Small intestine (tissue), 7 donors: ENCODE results near the gene DNAJB7. TPM values are rescaled to one million over a fixed set of nuclear protein-coding genes. Genes with fewer than 3 reads are reported as not detected.
"Not testable (repeated sequence)": the region's sequence is repeated elsewhere in the genome, so short reads cannot be mapped to it uniquely, and the experiment has no call there.

Experiments used
- DNase-seq, 2 donors: peaks; one replicate each; pipeline versions ENCODE4 v3.0.0 to v3.0.0-alpha.2; 2013
- FAIRE-seq: peaks from 2 replicates; lab custom pipeline; 2012; peaks lifted over from hg19 to GRCh38; lab: Jason Lieb, UNC
- H3K27ac ChIP-seq, 3 donors: one replicate each; pipeline ENCODE4 v1.5.1; 2013; ENCODE audit warnings: low read length in 2 of 3, mild to moderate bottlenecking in 2 of 3, control low read depth in 1 of 3, inconsistent platforms in 1 of 3, low read depth in 1 of 3, moderate library complexity in 1 of 3
- H3K27me3 ChIP-seq, 3 donors: one replicate each; pipeline ENCODE4 v1.6.1; 2013; ENCODE audit warnings: low read length in 3 of 3, inconsistent platforms in 1 of 3; ENCODE audit not compliant: control insufficient read depth in 3 of 3, insufficient read depth in 3 of 3
- H3K36me3 ChIP-seq, 3 donors: one replicate each; pipeline ENCODE4 v1.6.1; 2013; ENCODE audit warnings: low read length in 3 of 3, inconsistent platforms in 1 of 3, low read depth in 1 of 3, mild to moderate bottlenecking in 1 of 3, moderate library complexity in 1 of 3; ENCODE audit not compliant: control insufficient read depth in 3 of 3, insufficient read depth in 2 of 3
- H3K4me1 ChIP-seq, 3 donors: one replicate each; pipeline ENCODE4 v1.6.1; 2013; ENCODE audit warnings: low read length in 2 of 3, inconsistent platforms in 1 of 3, low read depth in 1 of 3, mild to moderate bottlenecking in 1 of 3, moderate library complexity in 1 of 3; ENCODE audit not compliant: control insufficient read depth in 3 of 3, insufficient read depth in 2 of 3
- H3K4me3 ChIP-seq, 3 donors: one replicate each; pipeline ENCODE4 v1.5.1; 2013; ENCODE audit warnings: low read length in 3 of 3, control low read depth in 1 of 3, inconsistent platforms in 1 of 3, low read depth in 1 of 3, mild to moderate bottlenecking in 1 of 3, moderate library complexity in 1 of 3
- H3K9me3 ChIP-seq, 2 donors: one replicate each; pipeline ENCODE4 v1.6.1; 2013; ENCODE audit warnings: low read depth in 1 of 2, low read length in 1 of 2; ENCODE audit not compliant: control insufficient read depth in 2 of 2, insufficient read depth in 1 of 2
- WGBS, 3 donors: extraction: QIAGEN DNeasy Blood & Tissue Kit; methylation state at CpG; one replicate each; pipeline ENCODE4 v1.1.7; 2013; 5-methylcytosine and 5-hydroxymethylcytosine counted together
- polyA plus RNA-seq, 4 donors: library from polyadenylated mRNA; stranded (reverse) in 3 of 4; unstranded in 1 of 4; fragments of 200-250 nt in 3 of 4; fragments of 120-200 nt in 1 of 4; gene quantifications; one replicate each; pipeline versions ENCODE4 v1.2.1 to v1.2.3, GENCODE V29; 2013
- donor health status: healthy with polysubstance abuse.
- donor health status: control.
- donor health status: control.
- donor health status: Bipolar disorder and iron deficiency.
- donor health status: healthy.

DNAJB7 gene
- polyA plus RNA-seq, 4 donors, result 0.25 to 1.6 (median 0.72) TPM

DNA sequence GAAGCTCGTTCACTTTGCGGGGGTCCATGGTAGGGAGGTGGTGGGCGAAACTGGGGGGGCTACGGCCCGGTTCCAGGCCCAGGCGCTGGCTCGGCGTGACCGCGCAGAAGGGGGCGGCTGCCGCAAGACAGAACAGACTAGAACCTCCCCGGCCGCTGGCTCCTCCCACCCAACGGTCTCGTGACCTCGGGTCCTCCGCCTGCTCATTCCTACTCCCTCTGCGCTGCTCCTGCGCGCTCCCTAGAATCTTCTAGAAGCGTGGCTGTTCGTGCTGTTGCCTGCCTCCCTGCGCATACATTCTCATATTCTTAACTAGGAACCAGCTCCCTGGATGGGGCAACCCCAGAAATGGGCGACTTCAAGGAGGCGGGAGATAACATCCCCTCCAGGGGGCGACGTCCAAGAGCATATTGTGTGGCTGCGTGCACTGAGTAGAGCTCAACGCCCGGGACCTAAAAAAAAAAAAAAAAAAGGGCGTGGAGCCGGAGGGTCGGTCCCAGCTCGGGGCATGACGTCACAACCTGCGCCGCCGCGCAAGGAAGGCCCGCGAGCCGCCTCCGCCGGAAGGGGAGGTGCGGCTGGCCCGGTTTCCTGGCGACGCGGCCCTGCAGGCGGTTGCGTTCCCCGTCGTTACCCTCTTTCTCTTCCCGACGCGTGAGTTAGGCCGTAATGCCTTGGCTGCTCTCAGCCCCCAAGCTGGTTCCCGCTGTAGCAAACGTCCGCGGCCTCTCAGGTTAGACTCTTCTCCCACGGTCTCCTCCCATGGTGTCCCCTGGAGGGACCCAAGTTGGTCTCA, 5.2 kb downstream of the DNAJB7 start, which contains the start of the genes ST13 and XPNPEP3:
TSS of gene ST13 (minus strand) at position 127 of the 796 bp plus-strand sequence. CDS start at position 28, 99 bp downstream.
TSS of gene XPNPEP3 (plus strand) at position 636 of the 796 bp plus-strand sequence. CDS start at position 670, 34 bp downstream.
- no peaks in the 10 kb centered on the region for H3K9me3 ChIP-seq
- no peaks in the 10 kb centered on the region for H3K27me3 ChIP-seq
- 0 to 1% (median 0%) methylated on average over 46 to 63 of the region's 63 CpGs for WGBS, 3 donors
- H3K4me3 ChIP-seq, result peak within 1 kb of the TSS; percentile 73 to 98 (median 82)
- FAIRE-seq (no peak), DNase-seq (peak; percentile 97 to 99)
- H3K36me3 ChIP-seq, result peaks cover 0 to 7% (median 2%) of the 10 kb centered on the region in 3 donors
- peaks cover 7 to 26% (median 10%) of the 10 kb centered on the region in 3 donors for H3K4me1 ChIP-seq
- peak within 1 kb of the TSS; percentile 84 to 99 (median 99) for H3K27ac ChIP-seq

DNA sequence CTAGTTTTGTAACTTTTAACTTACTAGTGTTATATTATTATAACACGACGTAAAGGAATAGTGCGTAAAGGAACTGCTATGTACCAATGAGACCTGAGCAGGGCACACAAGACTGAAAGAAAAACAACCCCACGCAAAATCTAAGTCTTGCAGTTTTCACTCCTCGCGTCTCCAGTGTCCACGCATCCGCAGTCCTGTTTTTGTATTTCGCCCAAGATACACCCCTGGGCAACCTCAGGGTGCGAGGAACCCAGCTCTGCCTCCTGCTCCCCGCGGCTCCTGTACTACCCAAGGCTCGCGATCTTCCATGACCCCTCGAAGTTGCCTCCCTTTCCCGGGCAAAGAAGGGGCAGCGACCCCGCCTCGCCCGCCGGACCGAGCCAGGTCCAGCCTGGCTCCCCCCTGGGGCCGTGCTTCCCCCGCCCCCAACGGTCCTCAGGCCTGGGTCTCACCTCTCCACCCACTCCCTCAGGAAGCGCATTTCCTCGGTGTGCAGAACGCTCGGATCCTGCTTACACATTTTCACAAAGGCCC, 5.9 kb downstream of the DNAJB7 start:
- no peak for FAIRE-seq

DNA sequence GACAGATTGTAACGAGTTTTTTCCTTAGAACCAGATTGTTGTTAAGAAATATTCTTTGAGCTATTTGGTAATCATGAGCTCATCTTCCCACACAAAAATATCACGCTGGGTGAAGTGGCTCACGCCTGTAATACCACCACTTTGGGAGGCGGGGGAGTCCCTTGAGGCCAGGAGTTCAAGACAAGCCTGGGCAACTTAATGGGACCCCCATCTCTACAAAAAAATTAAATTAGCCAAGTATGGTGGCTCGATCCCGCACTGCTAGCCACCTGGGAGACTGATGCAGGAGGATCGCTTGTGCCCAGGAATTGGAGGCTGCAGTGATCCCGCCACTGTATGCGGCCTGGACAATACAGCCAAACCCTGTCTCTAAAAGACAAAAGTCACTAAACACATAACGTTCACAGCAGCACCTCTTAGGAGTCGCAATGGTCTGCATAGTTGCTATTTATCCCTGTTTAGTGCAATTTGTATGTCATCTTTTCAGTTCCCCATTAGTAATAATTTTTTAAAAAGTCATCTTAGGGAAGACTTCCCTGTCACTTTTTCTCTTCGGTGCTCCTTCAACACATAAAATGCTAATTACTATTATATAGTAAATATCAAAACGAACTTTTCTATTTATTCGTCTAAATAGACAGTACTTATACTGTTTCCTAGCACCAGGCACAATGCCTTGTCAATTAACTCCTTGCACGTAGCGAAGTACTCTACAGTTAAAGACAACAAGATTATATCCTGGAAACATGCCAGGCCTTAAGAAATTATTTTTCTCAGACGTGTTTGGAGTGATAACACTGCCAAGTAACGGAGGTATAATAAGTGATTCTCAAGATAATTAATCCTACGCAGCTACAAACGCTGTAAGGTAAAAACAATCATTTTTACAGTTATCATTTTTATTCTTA, 6.6 kb downstream of the DNAJB7 start:
- Histone ChIP-seq H3K9me3 (no peaks in the 10 kb centered on the region), H3K27me3 (no peaks in the 10 kb centered on the region), H3K4me1 (peaks cover 7 to 26% (median 10%) of the 10 kb centered on the region in 3 donors), H3K4me3 (peak overlapping the region; percentile 71 to 98 (median 73)), H3K36me3 (peaks cover 0 to 9% (median 0%) of the 10 kb centered on the region in 3 donors), H3K27ac (peak overlapping the region in 2 of 3 donors; percentile 1 to 99)
- no peak for FAIRE-seq
- WGBS, 3 donors, result 6 to 25% (median 11%) methylated on average over 20 of the region's 20 CpGs
- peak; percentile 38 to 39 for DNase-seq

More for the DNA sequence above, 5.9 kb downstream of the DNAJB7 start:
- Histone ChIP-seq H3K4me3 (peak overlapping the region; percentile 71 to 98 (median 73)), H3K36me3 (peaks cover 0 to 9% (median 0%) of the 10 kb centered on the region in 3 donors), H3K27ac (peak overlapping the region; percentile 84 to 99 (median 99)), H3K4me1 (peaks cover 7 to 26% (median 10%) of the 10 kb centered on the region in 3 donors), H3K27me3 (no peaks in the 10 kb centered on the region), H3K9me3 (no peaks in the 10 kb centered on the region)
- WGBS, 3 donors, result 0% methylated on average over 22 to 29 of the region's 29 CpGs
- DNase-seq, result peak; percentile 35 to 65

DNA sequence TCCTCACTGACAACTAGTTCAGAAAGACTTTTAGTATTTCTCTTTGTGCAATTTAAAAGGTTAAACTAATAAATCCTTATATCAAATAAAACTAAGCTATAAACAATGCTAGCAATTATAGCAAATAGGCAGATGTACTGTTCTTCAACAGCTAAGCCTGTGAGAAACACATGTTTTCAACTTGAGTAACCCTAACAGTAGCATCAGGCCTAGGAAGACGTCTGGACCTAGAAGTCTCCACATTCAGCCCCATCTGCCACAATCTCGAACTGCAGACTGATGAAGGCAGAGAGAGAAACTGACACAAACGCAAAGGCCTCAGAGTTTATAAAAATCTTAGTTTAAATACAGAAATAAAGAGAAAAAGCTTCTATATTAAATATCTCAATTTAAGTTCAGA, 8.0 kb downstream of the DNAJB7 start:
- Histone ChIP-seq H3K4me3 (peak overlapping the region in 1 of 3 donors; percentile 11), H3K4me1 (peaks cover 7 to 26% (median 9%) of the 10 kb centered on the region in 3 donors)
- 12 to 38% (median 25%) methylated on average over 3 of the region's 3 CpGs for WGBS, 3 donors

DNA sequence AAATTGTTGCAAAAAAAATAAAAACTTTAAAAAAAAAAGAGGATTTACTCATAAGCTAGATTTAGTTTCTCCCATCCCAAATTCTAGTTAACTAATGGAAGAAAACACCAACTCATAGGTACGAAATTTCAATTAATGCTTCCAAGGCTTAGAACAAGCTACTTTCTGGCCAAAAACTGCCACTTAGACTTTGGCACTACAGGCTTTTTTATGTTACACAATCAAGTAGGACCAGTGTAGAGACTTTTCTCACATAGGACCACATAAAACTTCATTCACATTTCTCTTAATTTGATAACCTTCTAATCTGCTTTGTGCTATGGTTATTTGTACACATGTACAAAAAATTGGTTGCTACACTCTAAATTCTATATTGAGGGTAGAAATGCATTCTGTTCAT, 8.6 kb downstream of the DNAJB7 start:
- H3K4me1 ChIP-seq, result peaks cover 7 to 26% (median 7%) of the 10 kb centered on the region in 3 donors
- H3K9me3 ChIP-seq, result no peaks in the 10 kb centered on the region
- DNase-seq (peak in 1 of 2 donors; percentile 51), FAIRE-seq (no peak)
- no peaks in the 10 kb centered on the region for H3K27me3 ChIP-seq
- H3K4me3 ChIP-seq, result no peak overlapping the region
- peaks cover 0 to 18% (median 2%) of the 10 kb centered on the region in 3 donors for H3K36me3 ChIP-seq
- WGBS, 3 donors, result 22 to 60% (median 36%) methylated on average over 1 of the region's 1 CpG
- H3K27ac ChIP-seq, result no peak overlapping the region

More for the DNA sequence above, 8.0 kb downstream of the DNAJB7 start:
- H3K27me3 ChIP-seq, result no peaks in the 10 kb centered on the region
- H3K27ac ChIP-seq, result no peak overlapping the region
- no peaks in the 10 kb centered on the region for H3K9me3 ChIP-seq
- peaks cover 0 to 14% (median 2%) of the 10 kb centered on the region in 3 donors for H3K36me3 ChIP-seq
- no peak for FAIRE-seq
- DNase-seq, result no peak

DNA sequence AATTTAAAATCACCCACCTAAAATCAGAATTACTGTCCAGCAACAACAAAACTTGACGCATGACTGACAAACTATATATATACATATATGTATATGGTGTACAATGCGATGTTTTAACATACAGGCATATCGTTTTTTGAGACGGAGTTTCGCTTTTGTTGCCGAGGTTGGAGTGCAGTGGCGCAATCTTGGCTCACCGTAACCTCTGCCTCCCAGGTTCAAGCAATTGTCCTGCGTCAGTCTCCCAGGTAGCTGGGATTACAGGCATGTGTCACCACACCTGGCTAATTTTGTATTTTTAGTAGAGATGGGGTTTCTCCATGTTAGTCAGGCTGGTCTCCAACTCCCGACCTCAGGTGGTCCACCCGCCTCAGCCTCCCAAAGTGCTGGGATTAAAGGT, 16.1 kb downstream of the DNAJB7 start:
- 88 to 93% (median 92%) methylated on average over 11 of the region's 11 CpGs for WGBS, 3 donors
- peaks cover under 1 to 51% (median 8%) of the 10 kb centered on the region in 3 donors for H3K36me3 ChIP-seq
- H3K4me1 ChIP-seq, FAIRE-seq, DNase-seq, H3K9me3 ChIP-seq, H3K27me3 ChIP-seq, H3K27ac ChIP-seq, H3K4me3 ChIP-seq: not testable (repeated sequence)

DNA sequence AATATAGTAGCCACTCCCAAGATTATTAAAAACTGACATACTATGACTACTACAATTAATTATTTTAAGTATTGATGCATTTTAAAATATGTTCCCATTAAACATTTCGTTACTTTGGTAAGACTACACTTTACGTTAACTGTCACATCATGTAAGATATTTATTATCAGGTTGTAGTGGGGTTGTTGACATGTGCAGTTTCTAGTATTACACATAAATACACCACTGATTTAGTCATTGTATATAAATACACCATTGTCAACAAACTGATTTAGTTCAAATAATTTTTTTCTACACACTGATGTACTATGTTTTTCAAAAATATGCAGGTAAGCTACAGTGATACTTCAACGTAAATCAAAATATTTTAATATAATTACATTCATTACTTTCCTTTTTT, 17.0 kb downstream of the DNAJB7 start:
- 94 to 97% (median 96%) methylated on average over 3 of the region's 3 CpGs for whole genome bisulfite sequencing, 3 donors
- H3K9me3 ChIP-seq, result no peaks in the 10 kb centered on the region
- peaks cover 4 to 51% (median 8%) of the 10 kb centered on the region in 3 donors for H3K36me3 ChIP-seq
- DNase-seq (no peak), FAIRE-seq (no peak)
- no peaks in the 10 kb centered on the region for H3K4me1 ChIP-seq
- no peaks in the 10 kb centered on the region for H3K27me3 ChIP-seq
- H3K27ac ChIP-seq, result no peak overlapping the region
- no peak overlapping the region for H3K4me3 ChIP-seq
